WTC11 (cell line): ENCODE data around the gene HS3ST4.

ENCODE experiments used
- CTCF ChIP-seq: fragments of 200-600 bp; IDR thresholded peaks from 2 replicates; pipeline ENCODE4 v1.8.0; 2022; ENCODE audit warnings: antibody characterized with exemption
- FOXP1 ChIP-seq: sonication (generic); formaldehyde crosslinking; IDR thresholded peaks from 2 replicates; pipeline ENCODE4 v1.8.0; 2022; ENCODE audit warnings: missing genetic modification reagents, mild to moderate bottlenecking, moderate library complexity, borderline replicate concordance
- MAX ChIP-seq: sonication (generic); formaldehyde crosslinking; IDR thresholded peaks from 2 replicates; pipeline ENCODE4 v1.8.0; 2022; ENCODE audit warnings: mild to moderate bottlenecking, missing genetic modification reagents
- NFYB ChIP-seq: sonication (generic); formaldehyde crosslinking; conservative IDR thresholded peaks from 2 replicates; pipeline ENCODE4 v1.8.0; 2022; ENCODE audit warnings: low read depth, missing genetic modification reagents
- SMAD4 ChIP-seq: sonication (generic); formaldehyde crosslinking; IDR thresholded peaks from 2 replicates; pipeline ENCODE4 v1.8.0; 2022; ENCODE audit warnings: mild to moderate bottlenecking, missing genetic modification reagents
- ZSCAN18 ChIP-seq: fragments of 250-450 bp; sonication (Bioruptor Pico); IDR thresholded peaks from 2 replicates; pipeline ENCODE4 v2.1.2; 2022; ENCODE audit warnings: mild to moderate bottlenecking, moderate library complexity

- TF ChIP-seq MAX (no peak), CTCF (no peak), FOXP1 (CRISPR knock-in tag) (no peak), NFYB (no peak), SMAD4 (CRISPR knock-in tag) (no peak), ZSCAN18 (CRISPR knock-in tag) (no peak)
Measured at GRCh38 chr16:26026709-26027450, 335.1 kb downstream of the HS3ST4 start.
